Cerebellar cortex (tissue), 1 donor: ENCODE data around the gene INHBB.
"Not testable (repeated sequence)": the region's sequence is repeated elsewhere in the genome, so short reads cannot be mapped to it uniquely, and the experiment has no call there.

Experiments used
- DNase-seq: peaks from one replicate; pipeline ENCODE4 v3.0.0-alpha.2; 2015; ENCODE audit warnings: low spot score

The INHBB gene

DNA sequence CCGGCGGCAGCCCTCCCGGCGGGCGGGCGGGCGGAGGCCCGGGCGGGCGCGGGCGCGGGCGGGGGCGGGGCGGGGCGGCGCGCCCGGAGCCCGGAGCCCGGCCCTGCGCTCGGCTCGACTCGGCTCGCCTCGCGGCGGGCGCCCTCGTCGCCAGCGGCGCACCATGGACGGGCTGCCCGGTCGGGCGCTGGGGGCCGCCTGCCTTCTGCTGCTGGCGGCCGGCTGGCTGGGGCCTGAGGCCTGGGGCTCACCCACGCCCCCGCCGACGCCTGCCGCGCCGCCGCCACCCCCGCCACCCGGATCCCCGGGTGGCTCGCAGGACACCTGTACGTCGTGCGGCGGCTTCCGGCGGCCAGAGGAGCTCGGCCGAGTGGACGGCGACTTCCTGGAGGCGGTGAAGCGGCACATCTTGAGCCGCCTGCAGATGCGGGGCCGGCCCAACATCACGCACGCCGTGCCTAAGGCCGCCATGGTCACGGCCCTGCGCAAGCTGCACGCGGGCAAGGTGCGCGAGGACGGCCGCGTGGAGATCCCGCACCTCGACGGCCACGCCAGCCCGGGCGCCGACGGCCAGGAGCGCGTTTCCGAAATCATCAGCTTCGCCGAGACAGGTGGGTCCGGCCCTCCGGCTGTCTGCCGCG, at the start of gene INHBB:
TSS of gene INHBB (plus strand) at position 111 of the 641 bp plus-strand sequence. CDS start at position 164, 53 bp downstream.
- DNase-seq = no peak

DNA sequence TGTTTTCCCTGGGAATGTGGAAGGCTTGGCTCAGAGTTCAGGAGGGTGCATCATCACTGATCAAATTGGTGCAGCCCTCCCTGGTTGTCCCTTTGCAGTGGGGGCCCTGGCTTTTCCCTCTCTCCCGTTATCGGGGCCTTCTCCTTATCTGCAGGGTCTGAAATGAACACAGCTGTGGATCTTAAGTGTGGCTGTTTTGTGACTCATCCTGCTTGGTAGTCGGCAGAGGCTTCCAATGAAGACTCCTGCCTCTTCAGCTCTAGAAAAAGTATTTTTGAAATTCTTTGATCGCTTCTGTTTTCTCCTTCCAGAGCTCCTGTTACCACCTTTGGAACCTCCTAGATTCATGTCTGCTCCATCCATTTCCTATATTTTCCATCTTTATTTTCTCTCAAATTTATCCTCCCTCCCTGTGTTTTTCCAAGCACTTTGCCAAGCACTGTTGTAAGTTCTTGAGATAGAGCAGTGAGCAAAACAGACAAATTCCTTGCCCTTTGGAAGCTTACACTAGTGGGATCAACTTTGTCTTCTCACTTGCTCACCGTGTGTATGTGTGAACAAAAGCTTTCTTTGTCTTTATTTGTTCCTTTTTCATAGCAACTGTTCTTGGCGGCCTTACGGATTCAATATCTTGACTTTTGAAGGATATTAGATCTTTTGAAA, 47.6 kb upstream of the INHBB start:
- no peak for DNase-seq

DNA sequence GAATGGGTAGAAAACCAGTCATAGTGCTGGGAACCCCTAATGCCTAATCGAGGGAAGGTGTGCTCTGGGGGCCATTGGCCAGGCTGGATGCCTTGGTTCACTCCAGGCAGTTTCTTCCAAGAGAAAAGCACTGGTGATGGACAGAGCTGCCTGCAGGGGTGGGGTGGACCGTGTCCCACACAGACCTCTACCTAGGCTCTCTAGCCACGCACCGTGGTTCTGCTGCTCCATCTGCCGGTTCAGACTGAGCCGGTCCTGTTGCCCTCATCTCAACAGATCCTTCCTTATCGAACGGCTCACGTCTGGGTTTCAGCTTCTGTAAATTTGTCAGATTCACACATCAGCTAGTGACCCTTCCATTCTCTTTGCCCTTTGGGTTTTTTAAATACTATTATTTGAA, 46.9 kb upstream of the INHBB start:
- no peak for DNase-seq

DNA sequence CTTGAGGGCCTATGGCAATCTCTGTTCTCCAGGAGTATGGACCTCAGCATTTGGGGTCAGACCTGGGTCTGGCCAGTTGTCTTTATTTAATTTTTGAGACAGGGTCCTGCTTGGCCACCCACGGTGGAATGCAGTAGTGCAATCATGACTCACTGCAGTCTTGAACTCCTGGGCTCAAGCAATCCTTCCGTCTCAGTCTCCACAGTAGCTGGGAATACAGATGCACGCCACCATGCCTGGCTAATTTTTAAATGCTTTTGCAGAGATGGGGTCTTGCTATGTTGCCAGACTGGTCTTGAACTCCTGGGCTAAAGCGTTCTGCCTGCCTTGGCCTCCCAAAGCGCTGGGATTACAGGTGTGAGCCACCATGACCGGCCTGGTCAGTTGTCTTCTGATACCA, 46.4 kb upstream of the INHBB start:
- DNase-seq = no peak

DNA sequence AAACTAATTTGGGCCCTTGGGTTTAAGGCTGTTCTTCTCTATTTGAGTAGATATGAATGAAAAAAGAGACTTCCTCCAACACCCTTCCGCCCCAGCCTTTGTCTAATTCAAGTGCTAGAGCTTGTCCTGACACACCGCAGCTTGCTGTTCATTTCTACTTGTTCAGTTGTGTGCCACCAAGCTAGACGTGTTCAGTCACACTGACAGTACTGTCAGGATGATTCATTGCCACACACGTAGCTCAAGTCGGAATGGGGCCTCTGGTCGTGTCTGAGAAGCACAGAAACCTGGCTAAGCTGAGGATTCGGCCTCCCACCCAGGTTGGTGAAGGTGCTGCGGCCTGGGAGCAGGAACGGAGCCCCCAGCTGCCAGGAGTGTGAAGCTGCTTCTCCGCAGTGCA, 45.6 kb upstream of the INHBB start:
- DNase-seq = no peak

DNA sequence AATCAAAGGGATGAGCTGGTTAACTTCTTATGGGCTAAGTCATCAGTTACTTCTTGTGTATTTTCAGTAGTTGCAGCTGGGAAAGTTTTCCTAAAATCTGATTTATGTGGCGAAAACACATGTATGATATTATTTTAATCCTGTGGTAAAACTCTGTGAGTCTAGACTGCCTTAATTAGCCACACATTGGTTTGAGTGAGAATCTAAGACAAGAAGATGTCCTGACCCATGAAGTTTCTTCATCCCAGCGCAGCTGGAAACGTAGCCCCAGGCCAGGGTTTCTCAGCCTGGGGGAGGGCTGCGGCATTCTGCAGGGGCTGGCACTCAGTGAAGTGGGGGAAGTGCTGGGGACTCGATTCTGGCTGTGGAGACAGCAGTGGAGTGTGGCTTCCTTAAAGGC, 44.7 kb upstream of the INHBB start:
- DNase-seq = no peak

DNA sequence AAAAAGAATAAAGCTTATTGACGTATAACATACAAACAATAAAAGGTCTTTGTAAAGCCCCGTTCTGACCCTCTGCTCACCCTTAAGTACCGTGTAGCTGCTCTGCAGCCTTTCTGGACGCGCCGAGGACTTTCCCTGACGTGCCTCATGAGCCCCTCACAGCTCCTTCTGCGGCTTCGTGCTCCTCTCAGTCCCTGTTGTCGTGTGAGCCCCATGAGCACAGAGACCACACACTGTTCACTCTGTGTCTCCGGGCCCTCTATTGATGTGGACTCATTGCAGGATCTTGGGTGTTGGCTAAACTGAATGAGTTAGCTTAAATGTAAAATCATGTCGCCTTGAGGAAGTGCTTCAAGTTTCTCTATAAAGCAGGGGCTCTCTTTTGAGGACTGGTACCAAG, 43.6 kb upstream of the INHBB start:
- DNase-seq = no peak

DNA sequence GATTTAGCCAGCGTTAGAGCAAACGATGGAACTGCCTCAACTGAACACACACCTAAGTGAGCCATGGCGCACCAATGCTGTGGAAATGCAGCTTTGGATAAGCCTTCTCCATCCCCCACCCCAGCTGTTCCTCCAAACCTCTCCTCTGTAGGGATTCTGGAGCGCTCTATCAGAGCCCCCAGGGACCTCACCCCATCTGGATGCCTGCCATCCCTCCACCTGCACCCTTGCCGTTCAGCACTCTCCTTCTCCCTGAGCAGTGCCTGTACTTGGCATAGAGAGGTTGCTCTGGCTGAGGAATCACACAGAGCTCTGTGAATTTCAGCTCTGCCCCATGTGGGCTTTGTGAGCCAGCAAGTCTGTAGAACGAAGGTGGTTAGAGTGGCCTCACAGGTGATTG, 42.8 kb upstream of the INHBB start:
- DNase-seq = no peak

DNA sequence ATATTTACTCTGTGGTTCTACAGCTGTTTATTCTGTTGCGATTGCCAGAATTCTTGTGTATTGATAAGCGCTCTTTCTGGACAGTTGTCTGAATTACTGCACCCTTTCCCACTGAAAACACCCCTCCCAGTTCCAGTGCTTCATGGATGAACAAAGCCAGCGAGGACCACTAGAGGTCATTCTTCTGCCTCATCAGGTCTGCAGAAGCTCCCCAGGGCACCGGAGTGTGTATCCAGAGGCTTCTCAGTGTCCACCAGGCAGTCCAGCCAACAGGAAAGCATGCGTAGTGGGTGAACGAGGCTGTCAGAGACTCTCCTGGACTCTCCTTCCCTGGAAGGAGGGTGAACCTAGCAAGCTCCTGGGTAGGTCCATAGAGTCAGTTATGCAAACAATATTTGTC, 40.6 kb upstream of the INHBB start:
- no peak for DNase-seq

DNA sequence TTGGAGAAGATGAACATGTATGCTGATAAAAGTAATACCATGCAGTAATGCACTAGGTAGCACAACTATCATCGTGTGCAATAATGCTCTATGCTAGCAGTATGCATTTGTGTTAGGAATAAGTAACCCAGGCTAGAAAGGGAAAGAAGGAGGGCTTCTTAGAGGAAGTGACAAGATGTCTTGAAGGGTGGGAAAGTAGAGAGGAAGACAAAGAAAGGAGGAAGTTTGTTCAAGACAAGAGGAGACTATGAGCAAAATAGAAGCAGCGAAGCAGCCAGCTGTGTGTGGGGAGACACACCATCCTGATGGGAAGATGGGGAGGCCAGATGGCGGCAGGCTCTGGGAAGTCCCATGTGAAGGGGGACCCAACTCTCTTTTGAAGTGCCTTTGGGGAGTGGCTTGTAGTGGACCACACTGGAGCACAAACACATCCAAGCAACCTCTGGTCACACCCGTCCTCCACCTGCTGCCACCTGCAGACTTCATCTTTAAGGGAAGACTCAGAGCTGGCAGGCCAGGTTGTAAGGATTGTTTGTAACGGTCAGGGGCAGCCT, 39.9 kb upstream of the INHBB start:
- no peak for DNase-seq

DNA sequence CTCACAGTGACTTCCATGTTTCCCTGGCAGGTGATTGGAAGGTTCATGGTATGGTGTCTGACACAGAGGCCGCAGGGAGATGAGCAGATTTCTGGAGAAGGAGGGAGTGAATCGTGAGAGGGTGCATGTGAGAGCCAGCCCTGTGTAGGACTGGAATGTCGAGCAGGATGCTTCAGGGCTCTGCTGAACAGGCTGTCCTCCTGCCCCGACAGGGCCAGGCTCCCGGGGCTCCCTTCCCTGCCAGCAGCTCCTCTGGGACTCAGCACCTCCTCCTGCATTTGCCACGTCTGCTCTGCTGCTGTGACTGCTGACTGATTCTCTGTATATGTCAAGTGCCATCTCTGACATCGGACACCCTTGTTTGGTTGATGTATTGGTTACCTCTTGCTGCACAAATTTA, 38.5 kb upstream of the INHBB start:
- DNase-seq = no peak

DNA sequence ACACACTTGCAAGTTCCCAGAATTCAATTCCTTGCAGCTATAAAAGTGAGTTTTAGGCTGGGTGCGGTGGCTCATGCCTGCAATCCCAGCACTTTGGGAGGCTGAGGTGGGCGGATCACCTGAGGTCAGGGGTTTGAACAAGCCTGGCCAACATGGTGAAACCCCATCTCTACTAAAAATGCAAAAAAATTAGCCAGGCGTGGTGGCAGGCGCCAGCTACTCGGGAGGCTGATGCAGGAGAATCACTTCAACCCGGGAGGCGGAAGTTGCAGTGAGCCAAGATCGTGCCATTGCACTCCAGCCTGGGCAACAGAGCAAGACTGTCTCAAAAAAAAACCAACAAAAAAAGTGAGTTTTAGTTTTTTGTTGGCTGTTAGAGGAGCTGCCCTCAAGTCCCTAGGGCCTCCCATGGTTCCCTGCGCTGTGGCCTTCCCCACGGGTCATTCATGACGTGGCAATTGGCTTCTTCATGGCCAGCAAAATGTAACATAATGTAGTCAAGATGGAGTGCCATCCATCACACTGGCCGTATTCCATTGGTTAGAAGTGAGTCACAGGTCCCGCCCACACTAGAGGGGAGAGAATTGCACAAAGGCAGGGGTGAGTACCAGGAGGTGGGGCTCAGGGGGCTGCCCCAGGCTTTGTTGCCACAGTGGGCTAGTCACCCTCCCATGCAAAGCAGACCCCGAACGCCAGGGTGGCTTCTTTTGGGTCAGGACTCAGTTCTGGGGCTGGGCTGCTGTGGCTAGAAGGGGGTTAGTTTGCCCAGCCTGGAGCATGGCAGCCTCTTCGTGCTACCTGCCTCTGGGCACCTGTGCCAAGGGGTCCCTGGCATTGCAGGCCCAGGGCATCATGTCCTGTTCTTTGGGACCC, 37.7 kb upstream of the INHBB start:
- no peak for DNase-seq

DNA sequence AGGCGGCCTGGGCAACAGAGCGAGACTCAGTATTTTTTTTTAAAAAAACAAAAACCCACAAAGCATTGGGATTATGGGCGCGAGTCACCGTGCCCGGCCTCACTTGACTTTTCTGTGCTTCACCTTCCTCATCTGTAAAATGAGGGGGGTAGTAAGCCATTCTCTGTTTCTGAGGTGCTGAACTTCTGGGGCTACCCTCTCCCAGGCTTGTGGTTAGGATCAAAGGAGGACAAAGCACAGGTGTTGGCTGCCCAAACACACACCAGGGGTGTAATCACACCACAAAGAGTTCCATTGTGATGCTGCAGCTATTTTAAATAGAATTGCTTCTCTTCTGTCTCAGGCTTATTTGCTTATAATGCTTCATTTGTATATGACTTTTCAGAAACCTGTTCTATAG, 35.8 kb upstream of the INHBB start:
- no peak for DNase-seq

DNA sequence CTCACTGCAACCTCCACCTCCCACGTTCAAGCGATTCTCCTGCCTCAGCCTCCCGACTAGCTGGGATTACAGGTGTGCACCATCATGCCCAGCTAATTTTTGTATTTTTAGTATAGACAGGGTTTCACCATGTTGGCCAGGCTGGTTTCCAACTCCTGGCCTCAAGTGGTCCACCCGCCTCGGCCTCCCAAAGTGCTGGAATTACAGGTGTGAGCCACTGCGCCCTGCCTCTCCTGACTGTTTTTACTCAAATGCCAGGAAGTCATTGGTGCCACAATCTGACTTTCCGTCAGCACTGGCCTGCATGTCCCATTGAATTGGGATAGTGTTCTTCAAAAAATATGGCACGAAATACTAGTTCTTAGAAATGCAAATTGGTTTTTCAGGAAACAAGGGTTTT, 35.1 kb upstream of the INHBB start:
- DNase-seq = not testable (repeated sequence)

DNA sequence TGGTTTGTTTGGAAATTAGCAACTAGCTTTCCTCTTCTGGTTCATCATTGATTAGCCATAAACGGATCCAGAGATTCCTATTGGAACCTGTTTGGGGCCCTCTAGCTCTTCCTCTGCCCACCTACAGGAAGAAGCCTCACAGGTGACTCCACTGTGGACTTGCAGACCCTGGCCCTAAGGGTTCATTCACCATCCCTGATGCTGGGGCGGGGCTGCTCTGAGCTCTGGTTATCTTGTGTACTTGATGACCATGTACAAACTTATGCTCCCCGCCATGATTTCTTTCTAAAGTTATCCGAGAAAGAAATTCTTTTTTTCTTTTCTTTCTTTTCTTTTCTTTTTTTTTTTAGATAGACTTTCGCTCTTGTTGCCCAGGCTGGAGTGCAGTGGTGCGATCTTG, 33.9 kb upstream of the INHBB start:
- DNase-seq = no peak

DNA sequence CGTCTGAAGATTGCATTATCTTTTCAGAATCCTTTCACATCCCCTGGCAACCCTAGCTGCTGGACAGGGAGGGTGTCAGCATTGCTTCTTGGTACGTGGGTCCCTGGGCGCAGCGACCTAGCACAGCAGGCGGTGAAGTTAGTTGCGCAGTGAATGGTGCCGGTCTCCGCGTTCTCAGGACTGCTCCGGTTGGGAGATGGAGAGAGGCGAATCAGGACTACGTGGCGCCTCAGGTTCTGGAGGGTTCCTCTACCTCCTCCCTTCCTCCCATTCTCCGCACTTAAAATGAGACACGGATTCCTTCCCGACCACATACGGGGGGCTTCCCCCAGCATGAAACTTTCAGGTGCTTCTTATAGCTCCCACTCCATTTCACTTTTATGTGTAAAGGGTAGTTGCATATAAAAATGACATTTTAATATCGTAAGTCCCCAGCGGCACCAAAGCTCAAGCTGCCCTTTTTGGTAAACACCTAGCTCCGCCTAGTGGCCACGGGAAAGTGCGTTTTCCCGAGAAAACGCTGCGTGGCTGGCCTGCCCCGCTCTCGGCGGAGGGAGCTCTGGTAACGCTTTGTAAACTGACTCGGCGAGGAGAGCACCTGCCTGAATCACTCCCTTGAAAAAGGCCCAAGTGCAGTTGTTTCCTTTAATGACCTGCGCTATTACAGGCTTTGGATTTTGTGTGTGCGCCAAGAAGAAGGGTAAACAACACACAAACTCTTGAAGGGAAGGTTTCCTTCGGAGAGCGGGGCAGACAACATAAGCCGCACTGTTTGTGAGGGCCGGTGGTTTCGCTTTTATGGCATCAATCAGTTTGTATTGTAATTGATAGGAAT, 32.9 kb upstream of the INHBB start:
- DNase-seq = peak; percentile 87

DNA sequence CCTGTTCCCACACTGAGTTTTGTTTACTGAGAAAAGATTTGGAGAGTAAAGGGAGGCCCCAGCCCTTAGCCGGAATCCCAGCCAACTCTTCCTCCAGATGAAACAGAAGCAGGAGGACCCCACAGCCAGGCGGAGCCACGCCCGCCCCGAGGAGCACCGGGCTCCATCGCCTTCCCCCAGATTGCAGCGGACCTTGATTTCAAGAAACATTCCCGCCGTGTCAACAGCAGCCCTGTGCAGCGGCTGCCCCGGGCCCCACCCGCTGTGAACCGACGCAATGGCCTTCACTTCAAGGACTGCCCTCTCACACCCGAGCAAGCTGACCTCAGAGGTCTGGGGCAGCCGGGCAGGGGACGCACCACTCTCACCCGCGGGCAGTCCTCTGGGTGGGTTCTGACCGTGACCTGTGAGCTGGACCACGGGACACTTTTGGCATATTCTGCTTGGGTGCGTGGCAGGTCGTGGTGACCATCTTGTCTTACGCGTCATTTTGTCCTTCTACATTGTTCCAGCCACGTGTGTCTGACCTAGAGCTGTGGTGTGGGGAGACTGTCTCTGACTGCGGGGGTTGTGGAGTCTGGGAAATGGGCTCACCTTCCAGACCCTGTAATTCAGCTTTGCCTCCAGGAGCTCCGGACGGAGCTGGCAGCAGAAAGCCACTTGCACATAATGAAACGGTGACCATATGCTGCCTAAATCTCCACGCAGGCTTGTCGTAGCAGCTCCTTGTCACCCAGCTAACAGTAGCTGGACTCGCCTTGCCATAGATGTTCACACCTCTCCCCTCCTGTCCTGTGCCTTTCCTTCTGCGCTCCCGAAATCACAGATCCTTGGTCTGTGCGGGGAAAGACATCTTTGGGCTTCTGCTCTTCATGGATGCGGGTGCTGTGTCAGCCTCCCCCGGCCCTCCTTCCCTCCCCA, 32.0 kb upstream of the INHBB start:
- peak; percentile 28 for DNase-seq

DNA sequence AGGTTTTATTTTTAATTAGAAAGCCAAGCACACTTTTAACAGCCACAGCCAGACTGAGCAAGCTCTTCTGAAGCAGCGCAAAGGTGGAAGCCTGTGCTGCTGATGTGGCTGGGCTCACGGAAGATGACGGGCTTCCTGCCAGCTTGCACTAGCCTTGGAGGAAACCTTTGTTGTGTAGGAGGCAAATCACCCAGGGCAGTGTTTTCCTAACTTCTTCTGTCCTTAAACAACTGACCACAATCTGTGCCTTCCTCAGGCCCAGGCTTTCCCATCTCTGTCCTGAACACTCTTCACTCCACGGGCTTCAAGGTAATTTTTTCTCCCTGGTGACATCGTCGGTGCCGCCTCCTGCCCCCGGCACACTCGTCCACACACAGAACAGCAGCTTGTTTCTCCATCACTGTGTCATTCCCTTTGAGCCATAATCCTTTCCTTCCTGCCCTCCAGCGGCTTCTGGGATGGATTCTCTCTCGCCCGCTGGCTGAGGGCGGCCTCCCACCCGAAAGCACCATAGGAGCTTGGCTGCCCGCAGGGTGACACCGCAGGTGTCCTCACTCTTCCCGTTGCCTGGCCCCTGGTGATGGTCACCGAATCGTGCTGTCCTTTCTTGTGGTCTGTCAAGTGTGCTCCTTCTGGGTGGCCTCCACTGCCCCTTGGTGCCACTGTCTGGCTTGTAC, 31.1 kb upstream of the INHBB start:
- DNase-seq = peak; percentile 7

DNA sequence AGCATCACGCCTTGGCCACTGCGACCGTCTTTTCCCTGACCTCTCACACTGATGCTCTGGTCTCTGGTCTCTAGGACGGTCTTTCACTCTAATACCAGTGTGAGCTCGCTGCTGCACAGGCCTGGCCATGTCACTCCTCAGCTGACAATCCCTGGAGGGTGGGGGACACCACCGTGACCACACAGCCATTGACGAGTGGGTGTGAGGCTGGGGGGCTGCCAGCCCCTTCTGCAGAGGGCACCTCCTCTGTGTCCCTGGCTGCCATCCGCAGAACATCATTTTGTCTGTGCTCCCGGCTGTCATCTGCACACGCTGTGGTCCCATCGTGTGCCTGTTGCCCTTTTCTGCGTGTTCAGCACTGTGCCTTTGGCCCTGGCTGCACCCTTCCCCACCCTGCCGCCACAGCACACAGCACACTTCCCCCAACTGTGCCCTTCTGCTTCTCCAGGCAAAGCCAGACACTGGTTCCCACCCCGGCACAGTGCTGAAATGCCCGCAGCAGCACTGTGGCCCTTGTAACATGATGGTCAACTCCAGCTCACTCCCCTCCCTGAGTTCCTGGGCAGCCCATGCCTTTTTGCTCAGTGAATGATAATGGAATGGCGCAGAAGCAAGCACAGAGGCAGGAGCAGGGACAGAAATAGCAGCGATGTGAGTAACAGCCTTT, 30.4 kb upstream of the INHBB start:
- DNase-seq = no peak

DNA sequence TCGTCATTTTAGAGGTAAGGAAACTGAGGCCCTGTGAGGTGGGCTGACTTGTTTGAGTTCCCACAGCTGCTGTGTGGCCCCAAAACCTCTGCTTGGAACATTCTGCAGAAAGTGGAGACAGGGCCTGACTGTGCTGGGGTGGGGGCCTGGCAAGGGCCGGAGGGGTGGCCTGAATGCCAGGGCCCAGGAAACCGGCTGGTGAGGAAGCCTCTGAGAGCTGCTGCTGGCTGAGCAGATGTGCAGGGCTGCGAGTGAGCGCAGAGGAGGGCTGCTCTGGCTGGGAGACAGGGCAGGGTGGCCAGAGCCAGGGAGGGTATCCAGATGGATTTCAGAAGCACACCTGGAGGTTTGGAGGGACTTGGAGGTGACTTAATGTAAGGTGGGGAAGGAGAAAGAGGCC, 29.9 kb upstream of the INHBB start:
- DNase-seq = no peak
